ENCODE measurements around the gene ZFHX3.

Gene ZFHX3

DNA sequence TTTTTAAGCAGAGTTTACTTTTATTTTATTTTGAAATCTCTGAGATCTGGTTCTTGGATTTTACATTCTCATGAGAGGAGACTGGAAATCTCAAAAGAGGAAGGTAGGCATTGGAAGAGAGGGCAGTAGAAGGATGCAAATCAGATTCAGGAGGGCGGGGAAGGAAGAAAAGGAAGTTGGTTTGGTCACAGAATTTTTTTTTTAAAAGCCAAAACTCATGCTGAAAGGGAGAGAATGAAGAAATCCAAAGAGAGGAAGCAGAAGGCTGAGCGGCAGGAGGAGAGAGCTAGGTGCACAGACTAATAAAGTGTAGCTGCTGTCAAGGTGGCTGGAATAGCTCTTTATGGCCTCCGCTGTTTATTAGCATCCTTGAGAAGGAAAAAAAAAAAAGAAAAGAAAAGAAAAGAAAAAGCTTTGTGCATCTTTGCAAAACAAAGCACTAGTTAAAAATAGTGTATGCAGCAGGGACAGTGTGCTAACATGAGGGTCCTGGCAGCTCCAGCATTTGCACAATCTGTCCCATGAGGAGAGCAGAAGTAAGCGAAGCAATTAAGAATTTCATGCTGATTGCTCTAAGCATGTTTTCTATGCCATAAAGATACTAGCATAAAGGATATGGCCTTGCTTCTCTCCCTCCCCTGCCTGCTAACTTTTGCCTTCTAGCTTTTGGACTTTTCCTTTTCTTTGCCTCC, 194.2 kb downstream of the ZFHX3 start:
- ChIA-PET CTCF (interaction anchor here (0.6 to 1.1 kb wide), 3 partner anchors 21 to 881 kb away, joined by 3 to 4 read pairs (median 3); no protein-coding TSS in a partner anchor), POLR2A (ENCODE audit: low non-redundant PET) (no interaction called here)

DNA sequence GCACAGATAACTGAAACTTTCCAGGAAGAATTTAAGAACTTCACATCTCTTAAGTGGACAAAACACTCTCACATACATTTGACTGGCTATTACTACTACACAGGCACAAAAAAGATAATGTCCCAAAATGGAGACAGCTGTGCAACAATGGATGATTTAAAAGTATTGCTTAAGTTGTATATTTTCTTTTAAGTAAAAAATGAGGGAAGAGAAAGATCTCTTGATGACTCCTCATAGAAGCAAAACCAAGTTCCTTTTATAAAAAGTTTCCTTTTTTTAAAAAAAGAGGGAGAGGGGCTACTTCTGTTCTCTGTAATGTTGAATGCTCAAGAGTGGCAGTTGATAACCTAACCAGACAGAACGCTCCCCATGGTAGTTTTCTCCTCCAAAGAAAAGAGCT, 195.5 kb downstream of the ZFHX3 start:
- TF ChIP-seq, protein P1, sequence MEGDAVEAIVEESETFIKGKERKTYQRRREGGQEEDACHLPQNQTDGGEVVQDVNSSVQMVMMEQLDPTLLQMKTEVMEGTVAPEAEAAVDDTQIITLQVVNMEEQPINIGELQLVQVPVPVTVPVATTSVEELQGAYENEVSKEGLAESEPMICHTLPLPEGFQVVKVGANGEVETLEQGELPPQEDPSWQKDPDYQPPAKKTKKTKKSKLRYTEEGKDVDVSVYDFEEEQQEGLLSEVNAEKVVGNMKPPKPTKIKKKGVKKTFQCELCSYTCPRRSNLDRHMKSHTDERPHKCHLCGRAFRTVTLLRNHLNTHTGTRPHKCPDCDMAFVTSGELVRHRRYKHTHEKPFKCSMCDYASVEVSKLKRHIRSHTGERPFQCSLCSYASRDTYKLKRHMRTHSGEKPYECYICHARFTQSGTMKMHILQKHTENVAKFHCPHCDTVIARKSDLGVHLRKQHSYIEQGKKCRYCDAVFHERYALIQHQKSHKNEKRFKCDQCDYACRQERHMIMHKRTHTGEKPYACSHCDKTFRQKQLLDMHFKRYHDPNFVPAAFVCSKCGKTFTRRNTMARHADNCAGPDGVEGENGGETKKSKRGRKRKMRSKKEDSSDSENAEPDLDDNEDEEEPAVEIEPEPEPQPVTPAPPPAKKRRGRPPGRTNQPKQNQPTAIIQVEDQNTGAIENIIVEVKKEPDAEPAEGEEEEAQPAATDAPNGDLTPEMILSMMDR (conservative IDR thresholded peaks at IDR 0.05; ENCODE audit: low read depth), result no peak
- POLR2A ChIA-PET (ENCODE audit: low non-redundant PET), result no interaction called here
- no peak for DNase-seq (ENCODE audit: low spot score)
- CTCF ChIA-PET, result no interaction called here
- no peak overlapping the region for H3K27ac ChIP-seq

More for the DNA sequence above, 194.2 kb downstream of the ZFHX3 start:
- DNase-seq (ENCODE audit: low spot score), result no peak
- TF ChIP-seq, protein P1 (conservative IDR thresholded peaks at IDR 0.05; ENCODE audit: low read depth), result no peak
- H3K27ac ChIP-seq, result no peak overlapping the region

DNA sequence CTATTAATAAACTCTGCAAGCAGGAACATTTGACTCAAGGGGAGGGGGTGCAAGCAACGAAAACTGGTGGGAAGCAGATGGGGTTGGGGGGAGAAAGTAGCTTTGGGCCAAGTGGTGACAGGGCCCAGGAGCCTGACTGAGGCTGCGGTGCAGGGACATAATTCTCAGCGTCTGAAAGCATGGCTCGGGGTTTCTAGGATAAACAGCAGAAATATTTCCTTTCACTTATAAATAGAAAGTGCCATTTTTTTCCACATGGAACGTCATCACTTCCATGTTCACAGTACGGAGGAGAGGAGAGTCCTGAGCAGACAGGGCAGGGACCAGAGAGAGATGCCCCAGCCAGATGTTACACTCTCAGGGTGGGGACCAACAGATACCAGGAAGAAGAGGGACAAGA, 197.1 kb downstream of the ZFHX3 start:
- TF ChIP-seq, protein P1 (conservative IDR thresholded peaks at IDR 0.05; ENCODE audit: low read depth), result no peak
- ChIA-PET CTCF (interaction anchor here (0.6 kb wide), 1 partner anchor 349 kb away, joined by 3 read pairs; no protein-coding TSS in a partner anchor), POLR2A (ENCODE audit: low non-redundant PET) (no interaction called here)
- H3K27ac ChIP-seq, result peak overlapping the region; percentile 25; the same call in 1 of the 2 replicates
- no peak for DNase-seq (ENCODE audit: low spot score)

DNA sequence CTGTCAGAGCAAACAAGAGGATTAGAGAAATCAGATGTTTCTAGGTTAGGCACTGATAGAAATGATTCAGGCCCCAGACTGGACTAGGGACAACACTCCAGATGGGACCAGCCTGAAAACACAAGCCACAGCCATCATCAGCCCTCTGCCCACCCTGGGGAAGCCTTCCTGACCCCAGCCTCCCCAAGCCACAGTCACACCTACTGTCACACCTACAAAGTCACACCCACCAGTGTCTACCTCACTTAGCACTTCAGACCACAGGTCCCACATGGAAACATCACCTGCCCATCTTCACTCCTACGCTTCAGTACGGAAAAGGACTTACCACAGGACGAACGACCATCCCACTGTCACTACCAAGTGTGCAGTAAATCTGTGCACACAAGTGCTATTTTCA, 197.9 kb downstream of the ZFHX3 start:
- no peak overlapping the region; the same call in 1 of the 2 replicates for H3K27ac ChIP-seq
- TF ChIP-seq, protein P1 (conservative IDR thresholded peaks at IDR 0.05; ENCODE audit: low read depth), result no peak
- no peak for DNase-seq (ENCODE audit: low spot score)
- ChIA-PET POLR2A (ENCODE audit: low non-redundant PET) (no interaction called here), CTCF (interaction anchor here (0.6 to 0.7 kb wide), 2 partner anchors 246 to 349 kb away, joined by 3 to 7 read pairs; no protein-coding TSS in a partner anchor)

DNA sequence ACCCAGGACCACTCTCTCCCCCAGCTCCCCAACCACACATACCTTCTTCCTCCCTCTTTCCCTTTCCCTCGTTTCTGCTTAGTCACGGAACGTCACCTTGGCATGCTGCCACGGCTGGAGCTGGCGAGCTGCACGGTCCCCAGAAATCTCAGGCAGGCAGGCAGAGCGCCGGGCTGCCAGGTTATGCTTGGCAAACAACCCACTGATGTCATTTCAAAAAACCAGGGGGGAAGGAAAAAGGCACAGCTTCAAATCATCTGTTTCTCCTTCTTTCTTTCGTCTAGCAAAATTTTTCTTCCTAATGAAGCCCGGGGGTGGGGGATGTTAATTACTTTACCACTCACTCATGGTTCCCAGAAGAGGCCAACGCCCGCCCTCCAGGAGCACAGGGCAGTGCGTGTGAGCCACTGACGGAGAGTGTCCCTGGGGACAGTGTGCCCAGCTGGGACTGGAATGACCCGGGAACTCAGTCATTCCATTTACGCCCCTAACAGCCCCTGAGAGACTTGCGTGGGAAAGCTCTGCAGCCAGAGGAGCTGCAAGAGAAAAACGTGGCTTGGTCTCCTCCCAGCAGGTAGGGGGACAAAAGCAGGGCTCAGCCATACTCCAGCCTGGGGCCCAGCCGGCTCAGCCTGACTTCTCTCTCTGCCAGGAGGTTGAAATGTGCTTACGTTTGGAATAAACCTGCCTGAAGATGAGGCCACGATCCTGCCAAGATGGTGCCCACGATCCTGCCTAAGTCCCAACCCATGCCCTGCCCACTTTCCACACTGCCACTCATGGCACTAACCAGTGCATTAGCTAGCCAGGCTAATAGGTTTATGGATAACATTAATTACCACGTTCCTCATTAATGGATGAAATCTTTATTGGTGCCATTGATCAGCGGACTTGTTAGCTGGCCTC, 198.9 kb downstream of the ZFHX3 start:
- ChIA-PET POLR2A (ENCODE audit: low non-redundant PET) (no interaction called here), CTCF (interaction anchor here (0.6 to 0.9 kb wide), 2 partner anchors 17 to 887 kb away, joined by 3 read pairs; no protein-coding TSS in a partner anchor)
- H3K27ac ChIP-seq, result peak overlapping the region; percentile 76
- TF ChIP-seq, protein P1 (conservative IDR thresholded peaks at IDR 0.05; ENCODE audit: low read depth), result no peak
- DNase-seq (ENCODE audit: low spot score), result peak; percentile 57

DNA sequence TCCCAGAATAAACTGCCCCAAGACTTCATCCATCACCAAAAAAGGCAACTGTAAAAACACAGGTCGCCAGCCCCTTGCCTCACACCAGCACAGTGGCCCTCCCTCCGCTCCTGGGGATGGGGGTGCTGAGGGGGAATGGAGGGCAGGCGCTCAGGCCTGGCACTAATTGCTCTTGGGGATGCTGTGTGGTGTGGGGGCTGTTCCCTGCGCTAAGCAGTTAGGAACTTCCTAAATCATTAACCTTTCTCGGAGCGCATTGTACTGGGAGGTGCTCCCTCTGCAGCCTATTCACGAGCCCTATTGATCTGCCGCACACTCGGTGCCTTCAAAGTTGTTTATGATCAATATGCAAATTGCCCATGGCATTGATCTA, 199.9 kb downstream of the ZFHX3 start:
- no peak for DNase-seq (ENCODE audit: low spot score)
- TF ChIP-seq, protein P1 (conservative IDR thresholded peaks at IDR 0.05; ENCODE audit: low read depth), result no peak
- POLR2A ChIA-PET (ENCODE audit: low non-redundant PET), result no interaction called here
- CTCF ChIA-PET, result interaction anchor here (0.9 kb wide), 2 partner anchors 16 to 114 kb away, joined by 3 to 4 read pairs; no protein-coding TSS in a partner anchor
- peak overlapping the region; percentile 76 for H3K27ac ChIP-seq

Measured in RWPE1 (cell line).